Right lobe of liver (tissue), 4 donors: ENCODE measurements around the gene KRTAP4-12.

Experiments used
- POLR2A ChIP-seq: fragments of 450-650 bp; IDR thresholded peaks from one replicate; pipeline ENCODE4 v1.6.1; 2017; ENCODE audit warnings: antibody characterized with exemption, mild to moderate bottlenecking
- TF ChIP-seq, protein P1 (sequence below), 4 donors: fragments of 200-600 bp in 3 of 4; fragments of 450-650 bp in 1 of 4; IDR thresholded peaks; one replicate each; pipeline versions ENCODE4 v1.5.1 to v1.8.0; 2016 to 2022; ENCODE audit warnings: antibody characterized with exemption in 4 of 4, mild to moderate bottlenecking in 2 of 4
- donor health status: DM: no; HTN: no; CAD: no.
- donor health status: DM: no; HTN: no; CAD: no.
- donor health status: DM: no; HTN: yes; CAD: no.

DNA sequence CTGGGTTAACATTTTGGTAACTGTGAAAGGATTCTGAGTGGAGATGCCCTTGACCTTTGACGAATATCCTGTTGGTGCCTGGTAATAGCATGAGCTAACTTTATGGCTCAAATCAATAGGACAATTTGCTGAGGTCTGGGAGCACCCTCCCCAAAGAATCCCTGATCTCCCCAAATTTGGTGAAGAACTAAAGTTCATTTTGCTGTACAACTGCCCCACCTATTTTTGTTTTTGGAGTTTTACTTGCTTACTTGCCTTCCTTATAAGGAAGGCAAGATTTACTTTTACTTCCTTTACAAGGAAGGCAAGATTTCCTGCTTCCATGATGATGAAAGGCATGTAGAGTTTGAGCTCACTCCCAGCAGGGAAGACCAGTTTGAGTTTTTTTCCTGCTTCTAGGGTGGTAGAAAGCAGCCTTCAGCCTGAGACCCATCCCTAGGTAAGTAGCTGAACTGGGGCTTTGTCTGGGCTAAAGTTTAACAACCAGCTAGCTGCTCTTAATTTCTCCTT is 16.0 kb downstream of the KRTAP4-12 start:
- TF ChIP-seq, protein P1, sequence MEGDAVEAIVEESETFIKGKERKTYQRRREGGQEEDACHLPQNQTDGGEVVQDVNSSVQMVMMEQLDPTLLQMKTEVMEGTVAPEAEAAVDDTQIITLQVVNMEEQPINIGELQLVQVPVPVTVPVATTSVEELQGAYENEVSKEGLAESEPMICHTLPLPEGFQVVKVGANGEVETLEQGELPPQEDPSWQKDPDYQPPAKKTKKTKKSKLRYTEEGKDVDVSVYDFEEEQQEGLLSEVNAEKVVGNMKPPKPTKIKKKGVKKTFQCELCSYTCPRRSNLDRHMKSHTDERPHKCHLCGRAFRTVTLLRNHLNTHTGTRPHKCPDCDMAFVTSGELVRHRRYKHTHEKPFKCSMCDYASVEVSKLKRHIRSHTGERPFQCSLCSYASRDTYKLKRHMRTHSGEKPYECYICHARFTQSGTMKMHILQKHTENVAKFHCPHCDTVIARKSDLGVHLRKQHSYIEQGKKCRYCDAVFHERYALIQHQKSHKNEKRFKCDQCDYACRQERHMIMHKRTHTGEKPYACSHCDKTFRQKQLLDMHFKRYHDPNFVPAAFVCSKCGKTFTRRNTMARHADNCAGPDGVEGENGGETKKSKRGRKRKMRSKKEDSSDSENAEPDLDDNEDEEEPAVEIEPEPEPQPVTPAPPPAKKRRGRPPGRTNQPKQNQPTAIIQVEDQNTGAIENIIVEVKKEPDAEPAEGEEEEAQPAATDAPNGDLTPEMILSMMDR (IDR thresholded peaks at IDR 0.05) = no peak
- TF ChIP-seq POLR2A = no peak
